HEK293 (cell line): Measurements from ENCODE around the gene HOXC10.
A peak's percentile ranks its signal among the peaks of the same experiment; 100 is the strongest.

Experiments used
- CTCF ChIA-PET: fragments of 350-600 bp; formaldehyde crosslinking; extraction: SDS; loops from one replicate; lab custom pipeline; 2021; ENCODE audit warnings: antibody characterized with exemption; lab: Yijun Ruan, JAX
- POLR2A ChIA-PET: fragments of 300-600 bp; formaldehyde crosslinking; extraction: SDS; loops from one replicate; lab custom pipeline; 2020; ENCODE audit warnings: antibody characterized with exemption, inconsistent platforms; lab: Yijun Ruan, JAX
- H3K27ac ChIP-seq: fragments of 200-500 bp; sonication (Bioruptor generic); 2 replicates; pipeline ENCODE4 v1.5.1; 2014; ENCODE audit warnings: low read depth, low read length, control low read depth, inconsistent platforms; ENCODE audit errors: extremely low read depth
- H3K36me3 ChIP-seq, 2 experiments: fragments of 200-500 bp in 1 of 2; sonication (Bioruptor generic) in 1 of 2; 1 replicate in 1 of 2; 2 replicates in 1 of 2; pipeline ENCODE4 v1.5.1; 2014 to 2017; ENCODE audit warnings: inconsistent platforms in 2 of 2, low read length in 2 of 2; ENCODE audit not compliant: control insufficient read depth in 2 of 2, insufficient read depth in 1 of 2
- H3K4me1 ChIP-seq: fragments of 200-500 bp; sonication (Bioruptor generic); 2 replicates; pipeline ENCODE4 v1.5.1; 2014; ENCODE audit warnings: mild to moderate bottlenecking, low read length, inconsistent platforms; ENCODE audit not compliant: control insufficient read depth, insufficient read depth
- H3K4me3 ChIP-seq: 2 replicates; pipeline ENCODE4 v1.5.1; 2011; ENCODE audit warnings: low read depth, mild to moderate bottlenecking, control low read depth, low read length, moderate library complexity
- H3K9me3 ChIP-seq: fragments of 200-500 bp; sonication (Bioruptor generic); 2 replicates; pipeline ENCODE4 v1.5.1; 2014; ENCODE audit warnings: low read depth, low read length, inconsistent platforms; ENCODE audit not compliant: control insufficient read depth, insufficient read depth
- AEBP2 ChIP-seq: fragments of 450-650 bp; formaldehyde crosslinking; IDR thresholded peaks from 2 replicates; pipeline ENCODE4 v1.5.1; 2016; ENCODE audit warnings: missing biosample characterization, missing genetic modification characterization, borderline replicate concordance
- GFI1B ChIP-seq: fragments of 450-650 bp; formaldehyde crosslinking; IDR thresholded peaks from 2 replicates; pipeline ENCODE4 v1.5.1; 2016; ENCODE audit warnings: missing biosample characterization, missing genetic modification characterization
- GLIS2 ChIP-seq: fragments of 450-650 bp; formaldehyde crosslinking; IDR thresholded peaks from 2 replicates; pipeline ENCODE4 v1.5.1; 2016; ENCODE audit warnings: missing biosample characterization, missing genetic modification characterization
- SP3 ChIP-seq: fragments of 450-650 bp; formaldehyde crosslinking; IDR thresholded peaks from 2 replicates; pipeline ENCODE4 v1.5.1; 2016; ENCODE audit warnings: missing biosample characterization, missing genetic modification characterization
- YY2 ChIP-seq: fragments of 450-650 bp; formaldehyde crosslinking; IDR thresholded peaks from 2 replicates; pipeline ENCODE4 v1.5.1; 2016; ENCODE audit warnings: missing biosample characterization, missing genetic modification characterization
- ZFP69B ChIP-seq: fragments of 450-650 bp; formaldehyde crosslinking; IDR thresholded peaks from 2 replicates; pipeline ENCODE4 v1.5.1; 2016; ENCODE audit warnings: missing biosample characterization, missing genetic modification characterization
- ZNF121 ChIP-seq: fragments of 450-650 bp; formaldehyde crosslinking; IDR thresholded peaks from 2 replicates; pipeline ENCODE4 v1.5.1; 2016; ENCODE audit warnings: missing biosample characterization, missing genetic modification characterization
- ZNF214 ChIP-seq: fragments of 450-650 bp; formaldehyde crosslinking; IDR thresholded peaks from 2 replicates; pipeline ENCODE4 v1.5.1; 2017; ENCODE audit warnings: missing biosample characterization, mild to moderate bottlenecking, missing genetic modification characterization, borderline replicate concordance
- ZNF24 ChIP-seq: fragments of 450-650 bp; formaldehyde crosslinking; IDR thresholded peaks from 2 replicates; pipeline ENCODE4 v1.5.1; 2016; ENCODE audit warnings: missing biosample characterization, missing genetic modification characterization
- ZNF37A ChIP-seq: fragments of 450-650 bp; IDR thresholded peaks from 2 replicates; pipeline ENCODE4 v1.5.1; 2018; ENCODE audit warnings: missing biosample characterization, missing genetic modification characterization
- ZNF398 ChIP-seq: fragments of 450-650 bp; formaldehyde crosslinking; IDR thresholded peaks from 2 replicates; pipeline ENCODE4 v1.5.1; 2017; ENCODE audit warnings: missing biosample characterization, missing genetic modification characterization
- ZNF600 ChIP-seq: fragments of 450-650 bp; formaldehyde crosslinking; IDR thresholded peaks from 2 replicates; pipeline ENCODE4 v1.5.1; 2016; ENCODE audit warnings: missing biosample characterization, missing genetic modification characterization
- ZNF621 ChIP-seq: fragments of 450-650 bp; formaldehyde crosslinking; IDR thresholded peaks from 2 replicates; pipeline ENCODE4 v1.5.1; 2017; ENCODE audit warnings: missing biosample characterization, missing genetic modification characterization
- ZNF777 ChIP-seq: fragments of 450-650 bp; formaldehyde crosslinking; IDR thresholded peaks from 2 replicates; pipeline ENCODE4 v1.5.1; 2017; ENCODE audit warnings: missing biosample characterization, missing genetic modification characterization, borderline replicate concordance

The HOXC10 gene

GRCh38 chr12:54033106-54033979 lies 48.4 kb downstream of the HOXC10 start (continued):
- TF ChIP-seq ZNF214 (no peak), ZNF37A (no peak), GFI1B (tag by site-specific recombination) (peak; percentile 97), ZNF121 (tag by site-specific recombination) (peak; percentile 78), ZNF777 (tag by site-specific recombination) (no peak)

GRCh38 chr12:54033980-54034784 lies 49.2 kb downstream of the HOXC10 start:
- Histone ChIP-seq H3K36me3 (peaks cover 4 to 13% of the 10 kb centered on the region in 2 experiments; a peak in 2 of 3 replicates), H3K9me3 (no peaks in the 10 kb centered on the region), H3K4me1 (peaks cover 45% of the 10 kb centered on the region), H3K27ac (peak overlapping the region; percentile 100), H3K4me3 (peak overlapping the region; percentile 8; the same call in 1 of the 2 replicates)
- POLR2A ChIA-PET = interaction anchor here (2.1 to 5.0 kb wide), 2 partner anchors 17 to 19 kb away, joined by 8 to 22 read pairs; partner anchors contain the start of gene HOXC4
- CTCF ChIA-PET = interaction anchor here (0.5 to 5.4 kb wide), 8 partner anchors 18 to 304 kb away, joined by 3 to 78 read pairs (median 6); partner anchors contain the start of gene HOXC10
- TF ChIP-seq GLIS2 (peak; percentile 8), ZNF24 (tag by site-specific recombination) (no peak), AEBP2 (tag by site-specific recombination) (no peak), ZNF600 (peak; percentile 43; the same call in 1 of the 2 replicates), SP3 (0 out of 2 replicates have a peak, but pooled peaks have one; percentile 3), ZNF398 (tag by site-specific recombination) (peak; percentile 82), ZNF621 (tag by site-specific recombination) (no peak)

GRCh38 chr12:54034785-54035310 lies 49.9 kb downstream of the HOXC10 start:
- TF ChIP-seq YY2 (tag by site-specific recombination) (no peak), ZFP69B (tag by site-specific recombination) (peak; percentile 27; the same call in 1 of the 2 replicates)
- Histone ChIP-seq H3K4me1 (peaks cover 44% of the 10 kb centered on the region), H3K4me3 (no peak overlapping the region), H3K36me3 (peaks cover 2 to 9% of the 10 kb centered on the region in 2 experiments; a peak in 2 of 3 replicates), H3K9me3 (no peaks in the 10 kb centered on the region), H3K27ac (peak overlapping the region; percentile 100; the same call in 1 of the 2 replicates)
- ChIA-PET POLR2A (no interaction called here), CTCF (interaction anchor here (0.7 to 3.5 kb wide), 8 partner anchors 10 to 166 kb away, joined by 3 to 17 read pairs (median 6); partner anchors contain the start of gene HOXC10)
